H7 (cell line): ENCODE results near the gene IL20RB. TPM values are rescaled to one million over a fixed set of nuclear protein-coding genes. Genes with fewer than 3 reads are reported as not detected.
A peak's percentile ranks its signal among the peaks of the same experiment; 100 is the strongest.
"Not testable (repeated sequence)": the region's sequence is repeated elsewhere in the genome, so short reads cannot be mapped to it uniquely, and the experiment has no call there.

Experiments used
- DNase-seq: peaks from one replicate; pipeline ENCODE4 v3.0.0; 2012
- H3K27me3 ChIP-seq: 2 replicates; pipeline ENCODE4 v1.6.0; 2011; ENCODE audit warnings: mild to moderate bottlenecking, low read length; ENCODE audit not compliant: control insufficient read depth, insufficient read depth
- H3K36me3 ChIP-seq: replicated peaks from 2 replicates; pipeline ENCODE4 v1.5.1; 2011; ENCODE audit warnings: low read length; ENCODE audit not compliant: control insufficient read depth, insufficient read depth
- H3K4me3 ChIP-seq: 2 replicates; pipeline ENCODE4 v1.5.1; 2011; ENCODE audit warnings: low read depth, mild to moderate bottlenecking, control low read depth, low read length, moderate library complexity; ENCODE audit not compliant: insufficient read depth
- total RNA-seq: library from RNA; depleted of rRNA; stranded (reverse); fragments of >200 nt; shearing (Covaris generic); gene quantifications from 2 replicates; pipeline ENCODE4 v1.2.3, GENCODE V29; 2014

Gene IL20RB
- total RNA-seq, 1 experiment from 2014 or later = 3.2 TPM

DNA sequence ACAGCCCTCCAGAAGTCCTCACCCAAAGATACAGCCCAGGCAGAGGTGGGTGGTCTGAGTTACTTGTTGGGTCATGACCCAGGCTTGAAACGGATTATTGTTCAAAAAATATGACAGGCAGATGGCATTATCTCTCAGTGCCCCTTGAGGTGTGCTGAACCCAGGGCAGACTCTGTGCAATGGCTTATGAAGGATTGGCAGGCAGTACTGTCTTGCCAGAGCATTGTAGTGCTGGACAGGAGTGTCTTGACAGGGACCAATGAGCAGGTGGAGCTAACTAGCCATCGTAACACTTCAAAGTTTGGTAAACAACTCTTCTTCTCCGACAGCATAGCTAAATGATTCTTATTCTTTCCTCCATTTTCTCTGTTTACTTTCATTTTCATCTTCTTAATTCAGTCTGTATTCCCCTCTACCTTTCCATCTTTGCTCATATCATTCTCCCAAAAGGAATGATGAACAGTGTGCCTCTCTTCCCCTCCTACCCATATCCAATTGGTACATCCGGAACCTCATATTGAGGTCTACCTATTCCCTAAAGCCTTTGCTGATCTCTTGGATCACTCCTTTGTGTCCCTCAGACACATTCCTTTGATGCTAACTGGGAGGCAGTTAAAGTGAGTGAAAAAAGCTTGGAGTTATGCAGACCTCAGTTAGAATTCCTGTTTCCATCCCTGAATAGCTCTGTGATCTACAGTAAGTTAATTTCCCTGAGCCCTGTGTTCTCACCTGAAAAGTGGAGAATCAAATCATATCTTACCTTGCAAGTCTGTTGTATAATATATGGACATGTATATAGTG lies 2.6 kb upstream of the IL20RB start:
- H3K4me3 ChIP-seq = no peak overlapping the region
- no peaks in the 10 kb centered on the region for H3K27me3 ChIP-seq
- DNase-seq = no peak
- H3K36me3 ChIP-seq = no peaks in the 10 kb centered on the region

DNA sequence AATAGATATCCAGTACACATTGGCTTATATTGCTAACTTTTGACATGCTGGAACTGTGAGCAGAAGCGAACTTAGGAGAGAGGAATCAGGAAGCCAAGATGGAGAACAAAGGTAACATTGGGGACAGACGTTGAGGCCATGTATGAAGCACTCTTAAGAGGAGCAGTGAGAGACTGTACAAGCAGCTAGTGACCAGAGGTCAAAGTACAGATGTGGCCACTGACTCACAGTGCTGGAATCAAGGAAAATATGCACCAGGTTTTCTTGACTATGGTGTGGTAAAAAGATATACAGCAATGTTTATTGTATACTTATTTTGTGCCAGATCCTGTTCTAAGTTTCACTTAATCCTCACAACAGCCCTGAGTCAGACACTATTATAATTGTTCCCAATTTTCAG lies 2.0 kb upstream of the IL20RB start:
- no peak for DNase-seq

DNA sequence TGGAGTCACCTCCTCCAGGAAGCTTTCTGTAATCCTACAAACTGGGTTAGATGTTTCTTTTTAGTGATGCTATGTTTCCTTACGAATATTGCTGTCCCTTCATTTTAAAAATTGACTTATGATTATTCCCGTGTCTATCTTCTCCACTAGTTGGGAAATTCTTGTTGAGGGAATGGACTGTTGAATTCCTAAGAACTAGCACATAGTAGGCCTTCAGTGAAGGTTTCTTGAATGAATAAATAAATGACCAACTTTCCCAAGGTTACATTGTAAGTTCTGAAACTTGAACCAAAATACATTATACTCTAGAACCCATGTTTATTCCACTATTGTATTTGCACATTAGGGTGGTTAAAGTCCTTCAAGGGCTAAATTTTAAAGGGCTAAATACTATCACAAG lies 812 bp upstream of the IL20RB start:
- no peak overlapping the region for H3K4me3 ChIP-seq
- no peaks in the 10 kb centered on the region for H3K27me3 ChIP-seq
- DNase-seq = no peak
- H3K36me3 ChIP-seq = no peaks in the 10 kb centered on the region

More for the DNA sequence above, 2.0 kb upstream of the IL20RB start:
- Histone ChIP-seq H3K27me3 (no peaks in the 10 kb centered on the region), H3K36me3 (no peaks in the 10 kb centered on the region), H3K4me3 (no peak overlapping the region)

DNA sequence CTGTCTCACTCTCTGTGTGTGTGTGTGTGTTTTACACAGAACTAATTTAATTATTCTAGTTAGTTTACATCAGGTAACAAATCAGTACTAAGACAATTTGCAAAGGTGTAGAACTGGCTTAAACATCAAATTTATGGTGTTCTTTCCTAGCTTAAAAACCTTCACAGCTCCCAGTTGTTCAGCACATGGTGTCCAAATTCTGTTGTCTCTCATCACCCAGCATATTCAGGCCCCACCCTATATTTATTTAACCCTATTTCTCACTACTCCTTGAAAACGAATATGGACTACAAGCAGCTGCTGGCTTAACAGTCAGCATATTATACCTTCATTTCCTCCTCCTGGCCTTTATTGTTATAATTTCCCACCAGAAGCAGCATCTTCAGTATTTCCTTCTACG lies 1.2 kb downstream of the IL20RB start:
- Histone ChIP-seq H3K36me3 (no peaks in the 10 kb centered on the region), H3K27me3 (no peaks in the 10 kb centered on the region), H3K4me3 (no peak overlapping the region)
- DNase-seq = no peak

DNA sequence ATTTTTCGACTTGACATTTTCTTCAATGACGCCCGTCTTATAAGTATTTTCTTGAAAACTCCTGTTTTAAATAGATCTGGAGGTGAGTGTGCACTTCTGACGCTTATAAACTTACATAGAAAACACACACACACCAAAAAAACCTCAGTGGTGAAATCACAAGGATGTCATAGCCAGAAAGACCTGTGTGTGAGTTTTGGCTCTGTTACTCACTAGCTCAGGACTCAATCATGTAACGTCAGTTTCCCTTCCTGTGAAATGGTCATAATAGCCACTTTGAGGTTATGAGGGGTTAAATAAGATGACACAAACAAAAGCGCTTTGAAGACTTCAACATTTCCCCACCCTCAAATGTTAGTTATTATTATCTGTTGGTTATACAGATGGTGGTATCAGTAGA lies 1.8 kb downstream of the IL20RB start:
- no peak for DNase-seq
- no peaks in the 10 kb centered on the region for H3K27me3 ChIP-seq
- no peak overlapping the region for H3K4me3 ChIP-seq
- H3K36me3 ChIP-seq = no peaks in the 10 kb centered on the region

DNA sequence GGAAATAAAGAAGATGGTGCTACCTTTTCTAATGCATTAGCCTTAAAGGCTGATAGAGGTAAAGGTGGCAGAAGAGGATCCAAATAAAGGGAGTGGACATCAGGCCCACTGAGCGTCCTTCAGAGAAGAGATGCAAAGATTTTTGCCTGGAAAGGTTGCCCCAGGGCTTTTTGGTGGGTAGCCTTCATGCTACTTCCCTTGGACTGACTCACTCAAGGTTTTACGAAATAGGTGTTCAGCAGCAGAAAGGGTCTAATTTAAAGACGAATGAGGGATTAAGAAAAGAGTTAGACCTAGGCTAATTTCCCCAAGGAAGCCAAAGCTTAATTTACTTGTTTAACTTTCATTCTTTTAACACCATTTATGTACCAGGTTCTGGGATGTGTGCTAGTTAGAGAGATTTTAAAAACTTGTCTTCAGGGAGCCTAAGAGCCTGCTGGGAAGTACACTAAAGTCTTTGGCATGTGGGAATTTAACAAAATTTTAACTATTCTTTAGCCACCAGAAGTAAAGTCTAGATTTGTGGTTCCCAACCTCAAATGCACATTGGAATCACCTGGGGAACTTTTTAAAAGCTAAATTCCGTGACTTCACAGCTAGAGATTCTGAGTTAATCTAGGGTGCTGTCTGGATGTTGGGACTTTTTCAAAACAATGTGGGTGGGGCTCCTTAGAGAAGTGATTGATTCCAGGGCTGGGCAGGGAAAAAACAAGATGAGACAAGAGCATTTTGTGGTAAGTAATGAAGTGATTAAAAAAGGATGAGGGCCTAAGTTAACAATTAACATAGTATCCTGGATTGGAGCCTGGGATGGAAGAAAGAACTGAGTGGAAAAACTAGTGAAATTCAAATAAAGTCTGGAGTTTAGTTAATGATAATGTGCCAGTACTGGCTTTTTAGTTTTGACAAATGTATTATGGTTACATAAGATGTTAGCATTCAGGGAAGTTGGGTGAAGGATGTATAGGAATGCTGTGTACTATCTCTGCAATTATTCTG lies 3.4 kb downstream of the IL20RB start:
- no peak for DNase-seq
- Histone ChIP-seq H3K4me3 (no peak overlapping the region), H3K27me3 (no peaks in the 10 kb centered on the region), H3K36me3 (no peaks in the 10 kb centered on the region)

DNA sequence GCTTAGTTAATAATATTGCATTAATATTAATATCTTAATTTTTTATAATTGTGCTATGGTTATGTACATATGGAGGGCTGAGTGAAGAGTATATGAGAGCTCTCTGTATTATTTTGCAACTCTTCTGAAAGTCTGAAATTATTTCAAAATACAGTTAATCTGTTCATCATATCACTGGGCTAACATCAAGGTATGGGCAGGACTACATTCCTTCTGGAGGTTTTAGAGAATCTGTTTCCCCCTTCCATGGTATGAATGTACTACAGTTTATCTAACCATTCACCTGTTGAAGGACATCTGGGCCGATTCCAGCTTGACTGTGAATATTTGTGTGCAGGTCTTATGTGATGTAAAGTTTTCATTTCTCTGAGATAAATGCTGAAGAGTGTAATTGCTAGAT lies 5.1 kb downstream of the IL20RB start:
- Histone ChIP-seq H3K36me3 (no peaks in the 10 kb centered on the region), H3K4me3 (no peak overlapping the region)

DNA sequence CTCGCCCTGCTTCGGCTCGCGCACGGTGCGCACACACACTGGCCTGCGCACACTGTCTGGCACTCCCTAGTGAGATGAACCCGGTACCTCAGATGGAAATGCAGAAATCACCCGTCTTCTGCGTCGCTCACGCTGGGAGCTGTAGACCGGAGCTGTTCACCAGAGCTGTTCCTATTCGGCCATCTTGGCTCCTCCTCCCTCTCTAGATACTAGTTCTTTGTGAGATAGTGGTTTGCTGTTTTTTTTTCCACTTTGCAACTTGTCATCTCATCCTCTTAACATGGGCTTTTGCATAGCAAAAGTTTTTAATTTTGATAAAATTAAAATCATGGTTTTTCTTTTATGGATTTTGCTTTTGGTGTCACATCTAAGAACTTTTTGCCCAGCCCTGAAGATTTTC lies 11.8 kb downstream of the IL20RB start:
- not testable (repeated sequence) for DNase-seq, H3K36me3 ChIP-seq, H3K27me3 ChIP-seq
- peak overlapping the region; percentile 33 for H3K4me3 ChIP-seq

More for the DNA sequence above, 5.1 kb downstream of the IL20RB start:
- H3K27me3 ChIP-seq = no peaks in the 10 kb centered on the region
- no peak for DNase-seq

DNA sequence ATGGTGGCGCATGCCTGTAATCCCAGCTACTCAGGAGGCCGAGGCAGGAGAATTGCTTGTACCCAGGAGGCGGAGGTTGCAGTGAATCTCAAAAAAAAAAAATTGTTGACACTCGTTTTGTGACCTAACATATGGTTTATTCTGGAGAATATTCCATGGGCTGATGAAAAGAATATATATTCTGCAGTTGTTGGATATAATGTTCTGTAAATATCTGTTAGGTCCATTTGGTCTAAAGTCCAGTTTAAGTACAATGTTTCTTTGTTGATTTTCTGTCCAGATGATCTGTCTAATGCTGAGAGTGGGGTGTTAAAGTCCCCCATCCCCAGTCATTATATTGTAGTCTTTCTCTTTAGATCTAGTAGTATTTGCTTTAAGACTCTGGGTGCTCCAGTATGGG lies 15.6 kb downstream of the IL20RB start:
- H3K27me3 ChIP-seq = no peaks in the 10 kb centered on the region
- no peaks in the 10 kb centered on the region for H3K36me3 ChIP-seq
- no peak overlapping the region for H3K4me3 ChIP-seq
- DNase-seq = no peak

DNA sequence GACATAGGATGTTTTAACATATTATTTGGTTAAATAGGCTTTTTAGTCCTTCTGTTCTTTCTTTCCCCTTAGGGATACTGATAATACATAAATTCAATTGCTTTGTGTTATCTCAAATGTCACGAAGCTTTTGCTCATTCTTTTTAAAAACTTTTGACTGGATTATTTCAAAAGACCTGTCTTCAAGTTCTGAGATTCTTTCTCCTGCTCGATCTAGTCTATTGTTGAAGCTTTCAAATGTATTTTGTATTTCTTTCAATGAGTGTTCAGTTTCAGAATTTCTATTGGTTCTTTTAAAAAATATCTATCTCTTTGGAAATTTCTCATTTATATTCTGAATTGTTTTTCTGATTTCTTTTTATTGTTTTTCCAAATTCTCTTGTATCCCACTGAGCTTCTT lies 16.9 kb downstream of the IL20RB start:
- no peak for DNase-seq
- no peaks in the 10 kb centered on the region for H3K27me3 ChIP-seq
- H3K36me3 ChIP-seq = no peaks in the 10 kb centered on the region
- no peak overlapping the region for H3K4me3 ChIP-seq

DNA sequence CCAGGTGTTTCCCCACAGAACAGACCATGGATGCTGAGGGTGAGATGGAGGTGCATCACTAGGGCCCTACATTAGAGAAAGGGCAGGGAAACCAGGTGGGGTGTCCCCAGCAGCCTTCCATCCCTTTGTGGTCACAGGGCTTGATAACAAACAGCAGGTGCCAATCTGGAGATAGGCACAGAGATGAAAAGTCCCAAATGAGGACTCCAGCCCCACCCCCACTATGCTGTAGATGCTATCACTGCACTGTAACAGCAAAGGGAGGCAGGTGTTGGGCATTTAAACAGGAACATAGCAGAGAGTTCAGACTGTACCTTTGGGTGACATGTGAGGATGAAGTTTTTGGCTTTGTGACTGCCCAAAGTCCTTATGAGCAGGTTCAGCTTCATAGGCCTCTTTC lies 21.4 kb downstream of the IL20RB start:
- no peak for DNase-seq
- no peaks in the 10 kb centered on the region for H3K27me3 ChIP-seq
- no peaks in the 10 kb centered on the region for H3K36me3 ChIP-seq
- no peak overlapping the region for H3K4me3 ChIP-seq

DNA sequence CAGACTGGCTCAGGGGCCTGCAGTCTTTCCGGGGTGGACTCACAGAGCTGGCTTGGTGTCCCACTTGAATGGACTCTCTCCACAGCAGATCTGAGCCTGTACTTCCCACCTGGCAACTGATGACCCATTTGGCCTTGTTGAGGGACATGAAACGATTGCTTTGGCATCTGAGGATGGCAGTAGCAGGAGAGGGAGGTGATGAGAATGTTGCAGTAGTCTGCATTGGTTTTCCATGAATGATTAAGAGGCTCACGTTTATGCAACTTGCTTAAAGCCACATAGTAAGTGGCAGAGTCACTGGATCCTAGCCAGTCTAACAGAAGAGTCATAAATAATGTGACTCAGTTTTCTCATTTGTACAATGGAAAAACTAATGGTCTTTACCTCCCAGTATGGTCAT lies 21.9 kb downstream of the IL20RB start:
- Histone ChIP-seq H3K27me3 (no peaks in the 10 kb centered on the region), H3K4me3 (no peak overlapping the region), H3K36me3 (no peaks in the 10 kb centered on the region)
- DNase-seq = no peak

DNA sequence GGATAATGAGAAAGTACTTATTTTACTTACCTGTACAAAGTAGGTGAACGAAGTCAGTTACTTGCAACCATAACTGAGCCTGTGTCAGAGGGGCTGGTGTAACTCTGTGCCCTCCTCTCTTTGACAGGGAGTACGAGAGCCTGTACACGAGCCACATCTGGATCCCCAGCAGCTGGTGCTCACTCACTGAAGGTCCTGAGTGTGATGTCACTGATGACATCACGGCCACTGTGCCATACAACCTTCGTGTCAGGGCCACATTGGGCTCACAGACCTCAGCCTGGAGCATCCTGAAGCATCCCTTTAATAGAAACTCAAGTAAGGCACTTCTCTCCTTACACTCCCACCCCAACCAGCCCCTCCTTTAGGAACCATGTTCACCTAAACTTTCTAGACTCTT lies 24.2 kb downstream of the IL20RB start:
- DNase-seq = no peak

DNA sequence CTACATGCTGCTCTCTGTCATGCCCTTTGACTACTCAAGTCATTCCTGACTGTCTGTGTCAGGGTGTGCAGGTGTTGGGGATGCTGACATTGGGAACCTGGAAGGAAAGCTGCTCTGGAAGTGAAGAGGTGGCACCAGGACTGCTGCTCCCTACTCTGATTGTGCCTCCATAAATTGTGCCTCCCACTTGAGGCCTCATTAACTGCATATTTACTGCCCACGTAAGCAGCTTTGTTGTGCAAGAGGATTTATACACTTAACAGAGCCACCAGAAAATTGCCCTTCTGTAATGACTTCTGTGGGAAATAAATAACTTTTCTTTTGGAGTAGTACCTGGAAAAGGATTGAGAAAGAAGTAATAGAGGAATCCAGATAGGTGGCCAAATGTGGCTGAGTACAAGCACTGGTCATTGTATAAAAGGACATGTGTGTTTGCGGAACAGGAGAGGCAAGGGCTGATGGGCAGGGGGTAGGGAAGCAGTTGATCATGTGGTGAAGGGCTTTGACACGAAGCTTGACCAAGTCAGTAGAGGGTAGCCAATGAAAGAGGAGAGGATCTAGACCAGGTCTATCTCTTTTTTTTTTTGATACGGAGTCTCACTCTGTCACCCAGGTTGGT lies 24.8 kb downstream of the IL20RB start:
- no peak overlapping the region for H3K4me3 ChIP-seq
- DNase-seq = no peak
- no peaks in the 10 kb centered on the region for H3K27me3 ChIP-seq
- H3K36me3 ChIP-seq = no peaks in the 10 kb centered on the region

More for the DNA sequence above, 24.2 kb downstream of the IL20RB start:
- H3K36me3 ChIP-seq = no peaks in the 10 kb centered on the region
- H3K4me3 ChIP-seq = no peak overlapping the region
- H3K27me3 ChIP-seq = no peaks in the 10 kb centered on the region
